SK-N-MC (cell line): ENCODE data around the gene PARD3B.

Experiments used
- DNase-seq: peaks from one replicate; pipeline ENCODE4 v3.0.0-alpha.2; 2011; ENCODE audit warnings: low read depth, low spot score
- H3K27ac ChIP-seq: fragments of 200-600 bp; sonication (generic); 2 replicates; pipeline ENCODE4 v1.5.1; 2016; ENCODE audit warnings: mixed run types
- H3K36me3 ChIP-seq: fragments of 200-600 bp; sonication (generic); 2 replicates; pipeline ENCODE4 v1.6.1; 2017; ENCODE audit warnings: antibody characterized with exemption, low read length, mixed read lengths; ENCODE audit not compliant: insufficient read depth
- H3K4me3 ChIP-seq: fragments of 200-600 bp; sonication (generic); 2 replicates; pipeline ENCODE4 v1.5.1; 2016
- H3K9ac ChIP-seq: fragments of 200-600 bp; sonication (generic); 2 replicates; pipeline ENCODE4 v1.8.0; 2017; ENCODE audit warnings: mixed run types, mixed read lengths; ENCODE audit not compliant: insufficient read length
- H3K9me3 ChIP-seq: fragments of 200-600 bp; sonication (generic); 2 replicates; pipeline ENCODE4 v1.6.1; 2017; ENCODE audit warnings: low read depth, mild to moderate bottlenecking, antibody characterized with exemption, low read length, moderate library complexity, mixed read lengths
- EZH2 ChIP-seq: fragments of 200-600 bp; sonication (generic); IDR thresholded peaks from one replicate; pipeline ENCODE4 v1.6.1; 2017; ENCODE audit warnings: antibody characterized with exemption
- FOXP2 ChIP-seq: optimal IDR thresholded peaks from 2 replicates; pipeline ENCODE3; 2011; ENCODE audit warnings: mild to moderate bottlenecking, moderate library complexity; ENCODE audit not compliant: insufficient read depth; ENCODE audit errors: extremely low read length, control extremely low read depth
- POLR2AphosphoS5 ChIP-seq: IDR thresholded peaks from 2 replicates; pipeline ENCODE4 v1.6.1; 2012; ENCODE audit warnings: mild to moderate bottlenecking, low read depth, low read length, borderline replicate concordance

Gene PARD3B

GRCh38 chr2:205564346-205565141 is 1019.3 kb downstream of the PARD3B start:
- Histone ChIP-seq H3K36me3 (no peaks in the 10 kb centered on the region), H3K27ac (no peak overlapping the region), H3K9ac (no peak overlapping the region), H3K4me3 (no peak overlapping the region), H3K9me3 (no peaks in the 10 kb centered on the region)
- no peak for DNase-seq
- TF ChIP-seq POLR2AphosphoS5 (no peak), EZH2 (no peak), FOXP2 (no peak)

GRCh38 chr2:205565142-205565522 is 1019.9 kb downstream of the PARD3B start:
- no peak overlapping the region for H3K4me3 ChIP-seq
- H3K9me3 ChIP-seq: no peaks in the 10 kb centered on the region
- no peaks in the 10 kb centered on the region for H3K36me3 ChIP-seq
- H3K9ac ChIP-seq: no peak overlapping the region
- no peak for TF ChIP-seq EZH2
- DNase-seq: no peak
- no peak overlapping the region for H3K27ac ChIP-seq

- peak; percentile 20 for DNase-seq
Measured at GRCh38 chr2:205566606-205567168, 1021.4 kb downstream of the PARD3B start.

GRCh38 chr2:205568620-205569019 is 1023.3 kb downstream of the PARD3B start:
- H3K4me3 ChIP-seq: no peak overlapping the region
- no peaks in the 10 kb centered on the region for H3K36me3 ChIP-seq
- no peak overlapping the region for H3K27ac ChIP-seq
- no peak for DNase-seq
- TF ChIP-seq POLR2AphosphoS5 (no peak), FOXP2 (no peak), EZH2 (no peak)
- no peaks in the 10 kb centered on the region for H3K9me3 ChIP-seq
- H3K9ac ChIP-seq: no peak overlapping the region

More at GRCh38 chr2:205566606-205567168, 1021.4 kb downstream of the PARD3B start:
- Histone ChIP-seq H3K4me3 (no peak overlapping the region), H3K36me3 (no peaks in the 10 kb centered on the region), H3K9me3 (no peaks in the 10 kb centered on the region), H3K27ac (no peak overlapping the region), H3K9ac (no peak overlapping the region)
- TF ChIP-seq EZH2: no peak
- TF ChIP-seq POLR2AphosphoS5: no peak
- TF ChIP-seq FOXP2: no peak

- no peak for TF ChIP-seq EZH2
- TF ChIP-seq POLR2AphosphoS5: no peak
- no peak for TF ChIP-seq FOXP2
- H3K36me3 ChIP-seq: no peaks in the 10 kb centered on the region
- H3K27ac ChIP-seq: no peak overlapping the region
- H3K9me3 ChIP-seq: no peaks in the 10 kb centered on the region
- H3K4me3 ChIP-seq: no peak overlapping the region
- no peak for DNase-seq
- no peak overlapping the region for H3K9ac ChIP-seq
Measured at GRCh38 chr2:205570648-205571047, 1025.4 kb downstream of the PARD3B start.

- no peak overlapping the region for H3K27ac ChIP-seq
- no peak overlapping the region for H3K9ac ChIP-seq
- DNase-seq: no peak
- H3K36me3 ChIP-seq: no peaks in the 10 kb centered on the region
- TF ChIP-seq POLR2AphosphoS5 (no peak), EZH2 (no peak), FOXP2 (no peak)
- no peak overlapping the region for H3K4me3 ChIP-seq
- H3K9me3 ChIP-seq: no peaks in the 10 kb centered on the region
Measured at GRCh38 chr2:205571360-205571959, 1026.2 kb downstream of the PARD3B start.

- DNase-seq: no peak
- TF ChIP-seq POLR2AphosphoS5 (no peak), EZH2 (no peak), FOXP2 (no peak)
- Histone ChIP-seq H3K4me3 (no peak overlapping the region), H3K9me3 (no peaks in the 10 kb centered on the region), H3K9ac (no peak overlapping the region), H3K27ac (no peak overlapping the region), H3K36me3 (no peaks in the 10 kb centered on the region)
Measured at GRCh38 chr2:205574001-205574400, 1028.7 kb downstream of the PARD3B start.

GRCh38 chr2:205579335-205579734 is 1034.1 kb downstream of the PARD3B start:
- H3K27ac ChIP-seq: no peak overlapping the region
- no peak for DNase-seq
- no peak overlapping the region for H3K9ac ChIP-seq
- H3K9me3 ChIP-seq: no peaks in the 10 kb centered on the region
- H3K4me3 ChIP-seq: no peak overlapping the region
- no peak for TF ChIP-seq EZH2
- no peak for TF ChIP-seq FOXP2
- no peak for TF ChIP-seq POLR2AphosphoS5
- no peaks in the 10 kb centered on the region for H3K36me3 ChIP-seq
